Activated CD4-positive, alpha-beta memory T cell treated with anti-CD3 and anti-CD28 coated beads, Interleukin-2, amount 10 ng/mL, durations not matched to agents 7 days and 5 days (primary cell): ENCODE data around the gene LRCOL1. TPM values are rescaled to one million over a fixed set of nuclear protein-coding genes. Genes with fewer than 3 reads are reported as not detected.

Experiments used
- CTCF ChIA-PET: fragments of 350-600 bp; sonication (Branson Sonifier 250); formaldehyde crosslinking; loops from one replicate; lab custom pipeline; 2021; ENCODE audit warnings: antibody characterized with exemption, inconsistent platforms; lab: Charles Lee
- POLR2A ChIA-PET: fragments of 350-600 bp; sonication (Branson Sonifier 250); formaldehyde crosslinking; loops from one replicate; lab custom pipeline; 2021; ENCODE audit warnings: antibody characterized with exemption; lab: Charles Lee
- DNase-seq: peaks from one replicate; pipeline ENCODE4 v3.0.0-alpha.2; 2020
- H3K27ac Mint-ChIP-seq: one replicate; pipeline ENCODE4 v1.8.0; 2021; ENCODE audit warnings: mild to moderate bottlenecking, mixed read lengths
- H3K27me3 Mint-ChIP-seq: one replicate; pipeline ENCODE4 v1.8.0; 2021; ENCODE audit warnings: mixed read lengths
- H3K36me3 Mint-ChIP-seq: one replicate; pipeline ENCODE4 v1.8.0; 2021; ENCODE audit warnings: low read depth, mixed read lengths
- H3K4me1 Mint-ChIP-seq: one replicate; pipeline ENCODE4 v1.8.0; 2021; ENCODE audit warnings: mixed read lengths
- H3K4me3 Mint-ChIP-seq: one replicate; pipeline ENCODE4 v1.8.0; 2021; ENCODE audit warnings: mild to moderate bottlenecking, mixed read lengths
- H3K9me3 Mint-ChIP-seq: one replicate; pipeline ENCODE4 v1.8.0; 2021; ENCODE audit warnings: mixed read lengths
- total RNA-seq, 2 experiments: library from RNA; stranded (reverse); gene quantifications; one replicate each; pipeline ENCODE4 v1.2.3, GENCODE V29; 2021

LRCOL1 gene
- total RNA-seq, 2 experiments from 2014 or later, result not detected

GRCh38 chr12:132620899-132621656, 10.7 kb upstream of the LRCOL1 start:
- no peak for DNase-seq
- peaks cover 12% of the 10 kb centered on the region for H3K27me3 Mint-ChIP-seq
- peaks cover 13% of the 10 kb centered on the region for H3K4me1 Mint-ChIP-seq
- ChIA-PET CTCF (no interaction called here), POLR2A (no interaction called here)
- no peak overlapping the region for H3K4me3 Mint-ChIP-seq
- peaks cover 8% of the 10 kb centered on the region for H3K9me3 Mint-ChIP-seq
- H3K27ac Mint-ChIP-seq, result no peak overlapping the region
- H3K36me3 Mint-ChIP-seq, result peaks cover 22% of the 10 kb centered on the region

DNA sequence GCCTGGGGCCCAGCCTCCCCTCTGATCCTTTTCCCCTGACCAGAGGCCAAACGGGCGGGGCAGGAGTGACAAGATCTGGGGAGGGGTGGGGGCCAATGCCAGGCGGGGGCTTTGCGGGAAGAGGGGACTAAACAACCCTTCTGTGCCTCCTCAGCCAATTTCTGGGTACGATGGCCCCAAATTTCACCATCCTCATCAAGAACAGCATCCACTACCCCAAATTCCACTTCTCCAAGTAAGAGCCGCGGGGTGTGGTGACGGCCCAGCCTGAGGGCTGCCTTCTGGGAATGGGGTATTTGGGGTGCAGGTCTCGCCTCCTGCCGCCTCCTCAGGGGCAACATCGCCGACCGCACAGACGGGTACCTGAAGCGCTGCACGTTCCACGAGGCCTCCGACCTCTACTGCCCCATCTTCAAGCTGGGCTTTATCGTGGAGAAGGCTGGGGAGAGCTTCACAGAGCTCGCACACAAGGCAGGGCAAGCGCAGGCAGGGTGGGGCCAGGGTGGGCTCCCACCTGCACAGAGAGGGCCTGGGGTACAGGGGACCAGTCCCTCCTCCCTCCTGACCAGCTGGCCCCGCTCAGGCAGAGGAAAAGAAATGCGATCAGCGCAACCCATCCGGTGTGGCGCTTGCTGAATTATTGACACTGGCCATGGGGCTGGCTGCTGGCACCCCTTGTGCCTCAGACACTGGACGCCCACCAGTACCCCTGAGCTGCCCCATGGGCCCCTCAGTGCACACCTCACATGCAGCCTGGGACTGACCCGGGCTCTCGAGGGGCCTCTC, 9.9 kb upstream of the LRCOL1 start:
- H3K4me3 Mint-ChIP-seq, result no peak overlapping the region
- ChIA-PET POLR2A (no interaction called here), CTCF (no interaction called here)
- H3K27ac Mint-ChIP-seq, result no peak overlapping the region
- H3K4me1 Mint-ChIP-seq, result peaks cover 13% of the 10 kb centered on the region
- H3K27me3 Mint-ChIP-seq, result peaks cover 14% of the 10 kb centered on the region
- no peak for DNase-seq
- peaks cover 19% of the 10 kb centered on the region for H3K36me3 Mint-ChIP-seq
- peaks cover 8% of the 10 kb centered on the region for H3K9me3 Mint-ChIP-seq

GRCh38 chr12:132619386-132620112, 9.2 kb upstream of the LRCOL1 start:
- DNase-seq, result no peak
- Mint-ChIP-seq H3K9me3 (peaks cover 8% of the 10 kb centered on the region), H3K36me3 (peaks cover 15% of the 10 kb centered on the region), H3K27ac (no peak overlapping the region), H3K27me3 (peaks cover 20% of the 10 kb centered on the region), H3K4me3 (no peak overlapping the region), H3K4me1 (peaks cover 13% of the 10 kb centered on the region)
- ChIA-PET CTCF (no interaction called here), POLR2A (interaction anchor here (1.0 kb wide), 1 partner anchor 13 kb away, joined by 3 read pairs; no protein-coding TSS in a partner anchor)

- Mint-ChIP-seq H3K4me3 (no peak overlapping the region), H3K27me3 (peaks cover 20% of the 10 kb centered on the region), H3K4me1 (peaks cover 13% of the 10 kb centered on the region), H3K27ac (no peak overlapping the region), H3K9me3 (peaks cover 8% of the 10 kb centered on the region), H3K36me3 (peaks cover 15% of the 10 kb centered on the region)
- CTCF ChIA-PET, result no interaction called here
- DNase-seq, result no peak
- POLR2A ChIA-PET, result interaction anchor here (1.0 kb wide), 1 partner anchor 13 kb away, joined by 3 read pairs; no protein-coding TSS in a partner anchor
These were observed 8.6 kb upstream of the LRCOL1 start for GRCh38 chr12:132619071-132619385.

GRCh38 chr12:132618683-132619043, 8.3 kb upstream of the LRCOL1 start, which contains the start of gene P2RX2:
P2RX2 (plus strand) TSS chr12:132618776; CDS start chr12:132618817, 41 bp downstream.
- H3K4me1 Mint-ChIP-seq, result peaks cover 13% of the 10 kb centered on the region
- H3K4me3 Mint-ChIP-seq, result peak within 1 kb of the TSS; percentile 34
- H3K27ac Mint-ChIP-seq, result no peak within 1 kb of the TSS
- CTCF ChIA-PET, result no interaction called here
- POLR2A ChIA-PET, result interaction anchor here (1.0 kb wide), 1 partner anchor 13 kb away, joined by 3 read pairs; no protein-coding TSS in a partner anchor
- H3K27me3 Mint-ChIP-seq, result peaks cover 20% of the 10 kb centered on the region
- H3K9me3 Mint-ChIP-seq, result peaks cover 8% of the 10 kb centered on the region
- DNase-seq, result no peak
- H3K36me3 Mint-ChIP-seq, result peaks cover 15% of the 10 kb centered on the region

GRCh38 chr12:132617822-132618682, 7.7 kb upstream of the LRCOL1 start:
- H3K4me3 Mint-ChIP-seq, result peak overlapping the region; percentile 34

GRCh38 chr12:132617135-132617701, 6.8 kb upstream of the LRCOL1 start:
- ChIA-PET POLR2A (no interaction called here), CTCF (interaction anchor here (0.7 to 1.3 kb wide), 2 partner anchors 22 to 48 kb away, joined by 3 to 4 read pairs; no protein-coding TSS in a partner anchor)
- Mint-ChIP-seq H3K36me3 (peaks cover 8% of the 10 kb centered on the region), H3K9me3 (peaks cover 8% of the 10 kb centered on the region), H3K27me3 (peaks cover 22% of the 10 kb centered on the region), H3K27ac (no peak overlapping the region), H3K4me3 (no peak overlapping the region), H3K4me1 (peaks cover 5% of the 10 kb centered on the region)
- DNase-seq, result no peak

More at GRCh38 chr12:132617822-132618682, 7.7 kb upstream of the LRCOL1 start:
- peaks cover 12% of the 10 kb centered on the region for H3K4me1 Mint-ChIP-seq
- peaks cover 15% of the 10 kb centered on the region for H3K36me3 Mint-ChIP-seq
- ChIA-PET CTCF (interaction anchor here (0.6 kb wide), 1 partner anchor 103 kb away, joined by 3 read pairs; no protein-coding TSS in a partner anchor), POLR2A (no interaction called here)
- peaks cover 8% of the 10 kb centered on the region for H3K9me3 Mint-ChIP-seq
- no peak for DNase-seq
- peaks cover 21% of the 10 kb centered on the region for H3K27me3 Mint-ChIP-seq
- H3K27ac Mint-ChIP-seq, result no peak overlapping the region

DNA sequence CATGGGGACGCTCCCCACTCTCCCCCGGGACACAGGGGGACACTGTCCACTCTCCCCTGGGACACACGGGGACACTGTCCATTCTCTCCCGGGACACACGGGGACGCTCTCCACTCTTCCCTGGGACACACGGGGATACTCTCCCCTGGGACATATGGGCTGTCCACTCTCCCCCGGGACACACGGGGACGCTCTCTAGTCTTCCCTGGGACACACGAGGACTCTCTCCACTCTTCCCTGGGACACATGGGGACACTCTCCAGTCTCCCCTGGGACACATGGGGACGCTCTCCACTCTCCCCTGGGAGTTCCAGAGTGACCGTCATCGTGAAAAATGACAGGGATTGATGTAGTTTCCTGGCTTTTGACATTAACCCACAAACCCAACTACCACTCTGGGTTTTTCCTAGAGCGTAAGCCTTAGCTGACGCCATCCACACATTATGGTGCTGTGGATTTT, 5.2 kb upstream of the LRCOL1 start:
- no peak for DNase-seq
- Mint-ChIP-seq H3K27me3 (peaks cover 27% of the 10 kb centered on the region), H3K36me3 (peaks cover 8% of the 10 kb centered on the region), H3K9me3 (peaks cover 8% of the 10 kb centered on the region), H3K27ac (no peak overlapping the region), H3K4me3 (no peak overlapping the region), H3K4me1 (peaks cover 5% of the 10 kb centered on the region)
- POLR2A ChIA-PET, result no interaction called here
- CTCF ChIA-PET, result interaction anchor here (1.2 to 2.1 kb wide), 11 partner anchors 10 to 462 kb away, joined by 3 to 19 read pairs (median 5); no protein-coding TSS in a partner anchor

DNA sequence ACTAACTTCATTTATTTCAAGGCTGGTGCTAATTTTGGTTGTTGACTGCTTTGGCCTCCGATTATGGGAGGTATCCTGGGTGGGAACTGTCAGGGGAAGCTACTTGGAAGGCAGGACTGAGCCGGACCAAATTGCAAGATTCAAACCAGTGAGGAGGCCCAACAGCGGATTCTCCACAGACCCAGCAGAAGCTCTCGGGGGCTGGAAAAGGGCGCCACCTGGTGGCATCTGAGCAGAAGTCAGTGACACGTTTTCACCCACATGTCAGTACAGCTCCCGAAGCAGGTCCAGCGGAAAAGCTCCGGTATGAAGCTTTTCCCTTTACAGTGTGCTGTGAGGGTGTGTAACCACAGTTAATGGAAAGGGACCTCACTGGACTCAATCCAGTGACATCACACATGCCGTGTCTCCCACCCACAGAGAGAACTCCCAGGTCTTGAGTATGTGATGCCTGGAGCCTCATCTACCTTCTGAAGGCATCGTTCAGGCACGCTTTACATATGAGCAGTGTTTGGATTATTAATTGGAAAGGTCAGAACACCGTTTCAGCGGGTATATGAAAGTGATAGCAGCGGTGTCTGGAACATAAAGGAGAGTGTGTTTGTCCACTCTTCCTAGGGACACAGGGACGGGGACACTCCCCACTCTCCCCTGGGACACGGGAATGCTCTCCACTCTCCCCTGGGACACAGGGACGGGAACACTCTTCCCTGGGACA, 4.6 kb upstream of the LRCOL1 start:
- Mint-ChIP-seq H3K27ac (no peak overlapping the region), H3K27me3 (peaks cover 31% of the 10 kb centered on the region), H3K36me3 (peaks cover 8% of the 10 kb centered on the region), H3K9me3 (peaks cover 8% of the 10 kb centered on the region), H3K4me3 (no peak overlapping the region), H3K4me1 (peaks cover 5% of the 10 kb centered on the region)
- ChIA-PET POLR2A (interaction anchor here (0.7 kb wide), 2 partner anchors 11 to 24 kb away, joined by 3 read pairs; no protein-coding TSS in a partner anchor), CTCF (interaction anchor here (0.7 to 2.1 kb wide), 14 partner anchors 10 to 461 kb away, joined by 3 to 19 read pairs (median 4); no protein-coding TSS in a partner anchor)
- DNase-seq, result peak; percentile 81

DNA sequence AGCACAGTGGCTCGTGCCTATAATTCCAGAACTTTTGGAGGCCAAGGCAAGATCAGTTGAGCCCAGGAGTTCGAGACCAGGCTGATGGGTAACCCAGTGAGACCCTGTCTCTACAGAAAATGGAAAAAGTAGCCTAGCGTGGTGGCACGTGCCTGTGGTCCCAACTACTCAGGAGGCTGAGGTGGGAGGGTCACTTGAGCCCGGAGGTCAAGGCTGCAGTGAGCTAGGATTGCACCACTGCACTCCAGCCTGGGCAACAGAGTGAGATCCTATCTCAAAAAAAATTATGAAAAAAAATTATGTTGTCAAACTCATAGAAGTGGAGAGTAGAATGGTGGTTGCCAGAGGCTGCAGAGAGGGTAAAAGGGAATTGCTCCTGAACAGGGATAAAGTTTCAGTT, 3.6 kb upstream of the LRCOL1 start:
- ChIA-PET CTCF (interaction anchor here (0.7 to 2.2 kb wide), 10 partner anchors 9 to 199 kb away, joined by 3 to 19 read pairs (median 5); no protein-coding TSS in a partner anchor), POLR2A (no interaction called here)
- Mint-ChIP-seq H3K9me3 (peaks cover 8% of the 10 kb centered on the region), H3K36me3 (peaks cover 8% of the 10 kb centered on the region), H3K27ac (no peak overlapping the region), H3K27me3 (peaks cover 32% of the 10 kb centered on the region), H3K4me3 (no peak overlapping the region), H3K4me1 (peaks cover 5% of the 10 kb centered on the region)
- no peak for DNase-seq

GRCh38 chr12:132611620-132612019, 1.2 kb upstream of the LRCOL1 start:
- Mint-ChIP-seq H3K27ac (no peak overlapping the region), H3K27me3 (peaks cover 35% of the 10 kb centered on the region)
- POLR2A ChIA-PET, result no interaction called here

More at GRCh38 chr12:132611620-132612019, 1.2 kb upstream of the LRCOL1 start:
- CTCF ChIA-PET, result interaction anchor here (1.0 kb wide), 1 partner anchor 197 kb away, joined by 3 read pairs; no protein-coding TSS in a partner anchor
- no peak overlapping the region for H3K4me3 Mint-ChIP-seq
- no peaks in the 10 kb centered on the region for H3K36me3 Mint-ChIP-seq
- peaks cover 1% of the 10 kb centered on the region for H3K9me3 Mint-ChIP-seq
- no peaks in the 10 kb centered on the region for H3K4me1 Mint-ChIP-seq
- no peak for DNase-seq
